ENCODE data around the gene CDK11B.
"Not testable (repeated sequence)": the region's sequence is repeated elsewhere in the genome, so short reads cannot be mapped to it uniquely, and the experiment has no call there.

CDK11B gene

DNA sequence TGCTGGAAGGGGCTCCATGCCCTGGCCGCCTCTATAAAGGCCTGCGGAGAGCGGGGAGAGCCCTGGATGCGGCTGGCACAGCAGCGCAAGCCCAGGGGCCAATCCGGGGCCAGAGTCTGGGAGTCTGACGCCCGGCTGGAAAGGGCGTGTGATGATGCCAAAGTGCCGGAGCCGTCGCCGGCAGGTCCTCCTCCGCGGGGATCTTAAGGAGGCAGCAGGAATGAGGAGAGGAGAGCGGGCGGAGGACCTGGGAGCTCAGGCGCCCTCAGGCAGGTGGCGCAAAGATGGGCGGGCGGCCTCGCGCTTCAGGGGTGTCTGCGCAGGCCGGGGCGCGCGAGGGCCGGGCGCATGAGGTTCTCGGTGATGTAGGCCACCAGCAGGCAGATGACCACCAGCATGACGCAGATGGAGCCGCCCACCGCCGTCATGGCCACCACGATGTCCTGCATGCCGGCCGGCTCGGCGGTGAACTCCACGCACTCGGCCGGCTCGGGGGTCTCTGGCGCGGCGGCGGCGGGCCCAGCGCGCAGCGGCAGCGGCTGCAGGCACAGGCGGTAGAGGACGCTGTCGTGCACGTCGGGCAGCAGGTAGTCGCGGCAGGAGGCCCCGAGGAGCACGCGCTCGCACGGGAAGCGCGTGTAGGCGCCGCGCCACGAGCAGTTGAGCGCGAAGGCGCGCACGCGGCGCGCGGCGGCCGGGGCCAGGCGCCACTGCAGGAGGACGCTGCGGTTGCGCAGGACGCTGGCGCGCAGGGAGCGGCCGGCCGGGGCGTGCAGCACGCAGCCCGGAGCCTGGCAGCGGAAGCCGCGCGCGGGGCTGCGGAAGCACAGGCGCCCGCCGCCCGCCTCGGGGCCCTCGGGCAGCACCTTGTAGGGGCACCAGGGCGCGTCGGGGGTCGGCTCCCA, 59.5 kb downstream of the CDK11B start:
- DNase-seq (ENCODE audit: low spot score), result peak; percentile 74

- no peak for DNase-seq (ENCODE audit: low spot score)
Observed at GRCh38 chr1:1598720-1599029, 60.1 kb downstream of the CDK11B start.

GRCh38 chr1:1598051-1598719, 60.6 kb downstream of the CDK11B start:
- DNase-seq (ENCODE audit: low spot score), result peak; percentile 43

- DNase-seq (ENCODE audit: low spot score), result peak; percentile 54
Observed at GRCh38 chr1:1597275-1597930, 61.4 kb downstream of the CDK11B start.

GRCh38 chr1:1596493-1597274, 62.1 kb downstream of the CDK11B start:
- DNase-seq (ENCODE audit: low spot score), result no peak

GRCh38 chr1:1595341-1595740, 63.5 kb downstream of the CDK11B start:
- not testable (repeated sequence) for DNase-seq (ENCODE audit: low spot score)

DNA sequence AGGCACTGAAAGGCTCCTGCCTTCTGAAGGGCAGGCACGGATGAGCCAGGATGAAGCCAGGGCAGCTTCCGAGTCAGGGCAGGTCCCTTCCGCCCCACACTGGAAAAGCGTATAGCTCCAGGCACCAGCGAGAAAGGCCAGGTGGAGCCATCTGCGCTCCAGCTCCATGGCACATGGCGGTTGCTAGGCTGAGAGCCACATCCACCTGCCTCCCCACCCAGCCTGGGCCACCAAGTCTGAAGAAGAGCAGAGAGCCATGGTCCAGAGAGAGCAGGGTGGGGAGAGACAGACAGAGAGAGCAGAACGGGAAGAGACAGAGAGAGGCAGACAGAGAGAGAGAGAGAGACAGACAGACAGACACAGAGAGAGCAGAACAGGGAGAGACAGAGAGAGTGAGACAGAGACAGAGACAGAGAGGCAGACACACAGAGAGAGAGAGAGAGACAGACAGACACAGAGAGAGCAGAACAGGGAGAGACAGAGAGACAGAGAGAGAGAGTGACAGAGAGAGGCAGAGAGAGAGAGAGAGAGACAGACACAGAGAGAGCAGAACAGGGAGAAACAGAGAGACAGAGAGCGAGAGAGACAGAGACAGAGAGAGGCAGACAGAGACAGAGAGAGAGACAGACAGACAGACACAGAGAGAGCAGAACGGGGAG, 64.1 kb downstream of the CDK11B start:
- no peak for DNase-seq (ENCODE audit: low spot score)

- DNase-seq (ENCODE audit: low spot score), result no peak
Observed at GRCh38 chr1:1593834-1594601, 64.8 kb downstream of the CDK11B start.

DNA sequence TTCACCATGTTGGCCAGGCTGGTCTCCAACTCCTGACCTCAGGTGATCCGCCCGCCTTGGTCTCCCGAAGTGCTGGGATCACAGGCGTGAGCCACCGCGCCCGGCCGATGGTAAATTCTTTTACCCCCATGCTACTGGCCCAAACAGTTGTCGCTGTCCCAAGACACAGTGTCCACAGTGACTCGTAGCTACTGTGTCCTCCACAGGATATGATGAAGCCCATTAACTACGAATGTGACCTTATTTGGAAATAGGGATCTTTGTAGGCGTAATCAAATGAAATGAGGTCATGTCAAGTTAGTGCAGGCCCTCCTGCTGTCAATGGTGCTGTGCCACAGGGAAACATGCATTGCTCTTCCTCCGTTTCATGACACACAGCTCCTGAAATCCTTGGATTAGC, 67.4 kb downstream of the CDK11B start:
- DNase-seq (ENCODE audit: low spot score), result no peak
